NCI-H748 treated with DMSO at 0.1 percent for 48 hours (cell line): ENCODE data around the gene CCDC80.
"Not testable (repeated sequence)": the region's sequence is repeated elsewhere in the genome, so short reads cannot be mapped to it uniquely, and the experiment has no call there.

Experiments
- DNase-seq: peaks from one replicate; lab custom pipeline; 2025; lab: John Stamatoyannopoulos, UW

Gene CCDC80

DNA sequence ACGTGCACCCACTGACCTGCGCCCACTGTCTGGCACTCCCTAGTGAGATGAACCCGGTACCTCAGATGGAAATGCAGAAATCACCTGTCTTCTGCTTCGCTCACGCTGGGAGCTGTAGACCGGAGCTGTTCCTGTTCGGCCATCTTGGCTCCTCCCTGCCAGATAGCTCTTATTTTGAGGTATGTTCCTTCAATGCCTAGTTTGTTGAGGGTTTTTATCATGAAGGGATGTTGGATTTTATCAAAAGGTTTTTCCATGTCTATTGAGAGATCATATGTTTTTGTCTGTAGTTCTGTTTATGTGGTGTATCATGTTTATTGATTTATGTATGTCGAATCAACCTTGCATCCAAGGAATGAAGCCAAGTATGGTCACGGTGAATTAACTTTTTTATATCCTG lies 24.1 kb upstream of the CCDC80 start:
- DNase-seq, result not testable (repeated sequence)

DNA sequence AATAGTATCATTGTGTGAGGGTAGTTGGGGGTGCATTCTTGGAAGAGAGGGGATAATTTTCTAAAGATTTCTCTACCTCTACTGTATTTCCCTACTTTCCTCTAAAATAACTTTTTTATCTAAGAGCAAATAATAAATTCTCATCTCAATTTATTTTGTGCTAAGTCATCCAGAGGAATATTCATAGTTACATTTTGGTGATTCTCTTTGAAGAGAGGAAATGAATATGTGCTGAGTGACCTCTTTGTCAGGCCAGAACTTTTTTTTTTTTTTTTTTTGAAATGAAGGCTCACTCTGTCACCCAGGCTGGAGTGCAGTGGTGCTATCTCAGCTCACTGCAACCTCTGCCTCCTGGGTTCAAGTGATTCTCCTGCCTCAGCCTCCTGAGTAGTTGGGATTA lies 15.1 kb upstream of the CCDC80 start:
- DNase-seq, result no peak

DNA sequence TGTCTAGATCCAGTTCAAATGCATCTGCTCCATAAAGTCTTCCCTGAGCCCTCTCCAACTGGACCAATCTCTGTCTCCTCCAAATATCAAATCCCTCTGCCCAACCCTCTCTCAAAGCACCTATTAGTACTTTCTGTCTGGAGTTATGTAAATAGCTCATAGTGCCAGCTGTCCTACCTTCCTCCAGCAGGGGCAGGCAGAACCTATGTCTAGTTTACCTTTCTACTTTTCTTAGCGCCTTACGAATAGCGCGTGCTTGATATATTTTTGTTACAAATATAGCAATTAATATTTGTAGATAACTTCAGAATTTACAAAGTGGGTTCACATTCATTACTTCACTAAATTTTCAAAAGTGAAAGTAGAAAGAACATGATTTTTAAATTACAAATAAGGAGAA lies 14.0 kb upstream of the CCDC80 start:
- no peak for DNase-seq

DNA sequence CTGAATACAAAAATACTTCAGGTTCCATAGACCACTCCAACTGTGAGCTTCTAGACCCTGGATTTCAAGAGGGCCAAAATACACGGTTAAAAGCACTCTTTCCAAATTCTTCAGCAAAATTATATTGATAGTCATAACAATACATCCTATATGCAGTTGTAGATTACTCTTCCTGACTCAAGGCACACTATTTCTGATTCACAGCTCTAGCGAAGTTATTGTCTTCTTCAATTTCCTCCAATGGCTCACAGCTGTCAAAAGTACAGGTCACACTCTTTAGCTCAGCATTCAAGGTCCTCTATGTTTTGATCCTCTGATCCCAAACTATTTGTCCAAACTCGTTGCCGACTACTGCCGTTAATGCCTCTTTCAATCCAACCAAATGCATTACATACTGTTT lies 13.5 kb upstream of the CCDC80 start:
- no peak for DNase-seq

DNA sequence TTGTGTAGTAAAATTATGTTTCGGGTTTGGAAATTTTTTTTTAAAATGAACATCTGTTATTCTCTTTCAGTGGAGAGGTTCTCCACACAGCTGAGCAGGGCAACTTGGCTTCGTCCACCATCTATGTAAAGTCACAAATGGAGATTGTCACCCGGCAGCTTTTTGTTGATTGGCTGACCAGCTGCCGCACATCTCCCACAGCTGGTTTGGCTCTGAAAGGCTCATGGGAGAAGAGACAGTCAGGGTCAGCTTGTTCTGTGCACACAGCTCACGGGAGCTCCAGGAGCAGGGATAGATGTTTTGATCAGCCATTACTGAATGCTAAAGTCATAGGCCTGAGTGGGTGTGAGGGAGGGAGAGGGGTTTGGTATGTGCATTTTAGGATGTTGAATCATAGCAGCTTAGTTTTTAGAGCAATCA lies 12.9 kb upstream of the CCDC80 start:
- no peak for DNase-seq

DNA sequence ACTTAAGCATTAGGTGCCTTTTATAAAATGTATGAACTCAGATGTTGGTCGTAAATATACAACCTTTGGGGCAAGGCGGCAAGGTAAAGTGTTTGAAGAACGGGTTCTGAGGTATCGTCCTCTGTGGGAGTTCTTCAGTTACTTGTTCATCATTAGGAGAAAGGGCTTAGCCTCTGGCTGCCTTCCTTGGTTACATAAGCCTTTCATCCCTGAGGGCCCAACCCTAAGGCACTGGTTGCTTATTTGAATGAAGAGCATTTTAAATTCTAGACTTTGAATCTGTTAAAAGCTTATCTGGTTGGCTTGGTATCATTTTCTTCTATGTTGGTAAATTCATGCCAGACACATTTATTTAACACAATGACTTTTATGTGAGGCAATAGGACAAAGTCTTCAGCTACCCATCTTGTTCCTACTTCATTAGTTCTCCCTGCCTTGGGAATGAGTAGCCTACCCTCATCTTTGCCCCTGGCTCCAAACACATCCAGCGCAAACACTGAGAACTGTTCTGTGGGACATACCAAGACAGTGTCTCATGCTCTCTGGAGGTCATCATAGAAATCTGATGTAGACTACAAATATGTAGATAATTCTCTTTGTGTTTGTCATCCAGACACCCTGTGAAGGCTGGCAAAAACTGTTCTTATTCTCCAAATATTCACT lies 12.4 kb upstream of the CCDC80 start:
- no peak for DNase-seq

DNA sequence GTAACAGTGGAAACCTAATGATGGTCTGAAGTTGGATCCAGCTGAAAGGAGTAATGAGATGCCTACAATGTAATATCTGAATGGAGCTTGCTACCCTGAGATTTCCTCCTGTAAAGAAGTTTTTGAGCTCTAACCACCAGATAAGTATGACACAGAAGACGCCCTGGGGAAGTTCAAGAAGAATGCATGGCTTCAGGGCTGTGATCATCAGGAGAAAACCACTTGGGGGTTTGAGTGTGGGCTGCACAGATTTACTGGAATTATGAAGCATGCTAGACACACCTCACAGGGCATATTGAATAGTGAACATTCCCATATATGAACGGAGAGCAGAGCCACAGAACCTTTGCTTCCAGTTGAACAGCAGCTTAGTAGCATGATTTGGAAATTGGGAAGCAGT lies 10.6 kb upstream of the CCDC80 start:
- DNase-seq, result no peak

DNA sequence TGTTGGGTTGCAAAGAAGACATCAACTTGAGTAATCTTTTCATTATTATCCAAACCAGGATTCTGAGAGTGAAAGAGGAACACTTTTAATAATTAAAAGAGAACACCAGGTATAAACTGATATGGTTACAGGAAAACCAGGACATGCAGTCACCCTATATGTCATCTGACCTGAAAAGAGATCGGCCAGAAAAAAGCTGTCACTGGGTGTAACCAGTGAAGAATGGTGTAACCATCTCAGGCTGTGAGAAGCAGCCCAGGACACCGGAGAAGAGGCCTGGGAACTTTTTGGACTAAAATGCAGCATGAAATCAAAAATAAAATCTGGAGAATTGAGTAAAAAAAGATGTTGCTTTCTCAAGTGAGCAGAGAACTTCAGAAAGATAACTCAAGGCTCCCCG lies 10.1 kb upstream of the CCDC80 start:
- DNase-seq, result no peak

DNA sequence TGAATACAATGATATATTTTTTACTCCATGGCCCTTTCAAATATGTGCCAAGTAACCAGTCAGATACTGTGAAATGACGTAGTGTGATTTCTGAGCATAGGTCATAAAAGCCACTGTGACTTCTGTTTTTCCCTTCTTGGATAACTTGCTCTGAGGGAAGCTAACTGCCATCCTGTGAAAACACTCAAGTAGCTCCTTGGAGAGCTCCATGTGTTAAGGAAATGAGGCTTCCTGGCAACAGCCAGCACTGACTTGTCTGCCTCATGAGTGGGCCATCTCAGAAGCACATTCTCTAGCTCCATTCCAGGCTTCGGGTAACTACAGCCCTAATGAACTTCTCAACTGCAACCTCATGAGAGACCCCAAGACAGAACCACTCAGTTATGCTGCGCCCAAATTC lies 9.5 kb upstream of the CCDC80 start:
- DNase-seq, result no peak

DNA sequence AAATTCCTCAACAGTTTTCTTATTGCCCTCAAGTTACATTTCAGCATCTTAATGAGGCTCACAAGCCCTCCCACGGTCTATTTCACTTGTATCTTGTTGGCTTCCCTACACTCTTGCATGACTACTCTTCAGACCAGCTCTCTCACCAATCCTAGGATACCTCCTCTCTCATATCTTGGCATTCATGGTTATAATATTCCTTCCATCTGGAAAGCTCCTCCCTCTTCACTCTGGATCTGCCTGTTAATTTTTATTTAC lies 8.5 kb upstream of the CCDC80 start:
- no peak for DNase-seq

DNA sequence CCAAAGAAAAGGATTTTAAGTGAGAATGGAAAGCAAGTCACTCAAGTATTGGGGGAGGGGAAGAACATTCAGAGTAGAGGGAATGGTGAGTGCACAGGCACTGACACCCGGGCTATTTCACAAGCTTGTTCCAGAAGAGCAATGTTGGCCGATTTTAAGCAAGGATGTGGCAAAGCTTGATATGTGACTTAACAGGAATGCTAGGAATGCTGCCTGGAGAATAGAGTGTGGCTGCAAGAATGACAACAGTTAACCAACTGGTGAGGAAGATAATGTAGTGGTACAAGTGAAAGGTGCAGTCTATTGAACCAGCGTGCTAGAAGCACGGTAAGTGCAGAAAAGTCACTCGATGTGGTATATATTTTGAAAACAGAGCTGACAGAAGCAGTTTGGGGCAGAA lies 6.2 kb upstream of the CCDC80 start:
- DNase-seq, result no peak

DNA sequence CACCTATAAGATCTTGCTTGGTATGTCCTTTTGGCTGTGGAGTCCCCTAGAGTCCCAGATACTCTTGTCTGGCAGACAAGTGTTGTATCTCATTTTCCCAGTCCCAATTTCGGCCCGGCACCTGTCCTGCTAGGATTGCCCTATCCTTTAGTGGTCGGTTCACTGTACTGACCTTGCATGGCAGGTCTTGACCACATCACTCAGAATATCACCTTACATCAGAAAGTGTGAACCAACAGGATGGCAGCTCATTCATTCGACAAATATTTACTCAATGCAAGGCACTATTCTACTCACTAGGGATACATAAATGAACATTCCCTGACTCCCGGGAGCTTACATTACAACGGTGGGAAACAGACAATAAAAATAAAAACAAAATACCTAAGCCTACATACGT lies 5.7 kb upstream of the CCDC80 start:
- peak; percentile 5 for DNase-seq

DNA sequence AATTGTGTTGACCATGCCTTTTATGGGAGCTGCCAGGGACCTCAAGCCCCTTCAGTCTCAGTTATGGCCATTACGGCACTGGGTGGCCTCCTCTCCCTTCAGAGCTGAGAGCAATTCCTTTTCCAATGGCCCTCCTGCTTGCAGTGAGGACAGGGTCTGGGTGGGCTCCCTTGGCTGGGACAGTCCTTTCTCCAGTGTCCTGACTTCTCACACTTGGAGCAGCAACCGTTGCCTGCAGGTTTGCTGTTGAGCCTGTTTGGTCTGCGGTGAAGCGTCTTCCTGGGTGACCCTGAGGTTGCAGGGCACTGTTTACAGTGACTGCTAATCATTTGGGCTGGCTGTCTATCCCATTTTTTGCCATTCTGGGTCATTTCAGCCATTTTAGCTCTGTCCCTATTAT lies 3.5 kb upstream of the CCDC80 start:
- no peak for DNase-seq

DNA sequence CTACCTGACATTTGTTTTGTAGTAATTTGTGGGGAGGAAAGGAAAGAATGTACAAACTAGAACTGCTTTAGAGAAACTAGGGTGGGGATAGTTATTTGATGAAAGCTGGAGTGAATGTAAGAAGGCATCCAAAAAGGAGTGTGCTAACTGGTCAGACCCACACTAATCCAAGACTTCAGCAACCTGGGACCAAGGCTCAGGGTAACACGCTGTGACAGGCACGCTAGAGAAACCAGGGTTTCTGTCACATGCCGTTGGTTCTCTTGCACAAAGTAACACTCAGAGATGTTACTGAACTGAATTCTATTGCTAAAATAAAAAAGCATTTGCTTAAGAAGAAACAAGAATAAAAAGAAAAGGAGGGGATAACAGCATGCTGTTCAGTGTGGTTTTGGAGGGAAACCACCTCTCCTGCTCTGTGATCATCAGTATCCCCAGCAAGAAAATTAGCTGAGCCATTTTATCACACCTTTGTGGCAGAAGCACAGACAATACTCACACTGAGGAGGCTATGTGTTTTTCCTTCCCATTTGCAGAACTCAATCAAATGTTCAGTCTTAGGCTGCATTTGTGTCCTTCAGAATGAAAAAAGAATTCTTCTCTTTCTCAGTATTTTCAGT lies 2.8 kb upstream of the CCDC80 start:
- DNase-seq, result no peak

DNA sequence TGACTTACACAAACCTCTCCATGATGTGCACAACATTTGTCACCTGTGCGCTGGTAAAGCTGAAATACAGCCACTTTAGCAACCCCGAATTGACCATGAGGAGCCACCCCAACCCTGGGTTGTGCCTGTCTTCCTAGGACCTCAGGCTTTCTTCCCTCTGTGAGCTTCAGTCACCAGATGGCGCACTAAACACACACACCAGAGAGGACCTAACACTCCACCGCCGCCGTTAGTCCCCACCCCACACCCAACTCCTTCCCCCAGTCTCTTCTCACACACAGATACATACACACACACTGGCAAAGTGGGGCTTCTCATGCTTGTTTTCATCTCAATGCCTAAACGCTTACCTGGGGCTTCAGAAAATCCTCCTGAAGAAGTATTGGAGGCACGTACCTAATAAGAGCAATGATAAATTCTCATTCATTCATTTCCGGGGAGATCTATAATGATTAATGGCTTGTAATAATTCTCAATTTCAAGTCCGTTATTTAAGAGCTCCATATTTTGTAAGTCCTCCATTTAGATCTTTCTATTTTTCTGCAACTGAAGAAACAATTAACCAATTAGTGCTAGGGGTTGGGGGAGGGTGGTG lies 2.1 kb upstream of the CCDC80 start:
- DNase-seq, result peak; percentile 75

DNA sequence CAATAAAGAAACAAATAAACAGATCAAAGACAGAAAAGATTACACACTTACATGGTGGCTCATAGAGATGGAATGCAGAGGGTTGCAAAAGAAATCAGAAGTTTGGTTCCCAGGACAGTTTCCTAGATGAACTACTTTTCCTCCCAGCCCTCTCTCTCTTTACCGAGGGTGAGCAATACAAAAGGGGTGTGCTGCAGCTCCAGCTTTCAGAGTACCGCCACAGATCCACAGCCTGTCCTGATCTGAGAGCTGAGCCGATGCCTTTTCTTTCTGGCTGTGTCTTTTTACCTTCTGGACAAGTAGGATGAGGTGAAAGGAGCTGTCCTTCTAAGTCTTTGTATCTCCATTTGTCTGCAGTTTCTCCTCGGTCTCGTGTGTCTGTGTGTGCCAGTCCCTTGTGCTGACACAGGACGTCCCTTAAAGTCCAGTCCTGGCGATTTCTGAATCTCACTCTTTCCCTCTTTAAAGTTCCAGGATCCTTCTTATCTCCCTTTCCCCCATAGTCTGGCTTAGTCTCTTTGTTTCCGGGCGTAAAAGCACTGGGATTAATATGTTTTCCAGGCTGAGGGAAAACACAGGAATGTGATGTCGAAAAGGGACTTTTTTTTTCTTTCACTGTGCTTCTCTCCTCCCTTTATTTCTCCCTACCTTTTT lies 540 bp downstream of the CCDC80 start:
- no peak for DNase-seq

DNA sequence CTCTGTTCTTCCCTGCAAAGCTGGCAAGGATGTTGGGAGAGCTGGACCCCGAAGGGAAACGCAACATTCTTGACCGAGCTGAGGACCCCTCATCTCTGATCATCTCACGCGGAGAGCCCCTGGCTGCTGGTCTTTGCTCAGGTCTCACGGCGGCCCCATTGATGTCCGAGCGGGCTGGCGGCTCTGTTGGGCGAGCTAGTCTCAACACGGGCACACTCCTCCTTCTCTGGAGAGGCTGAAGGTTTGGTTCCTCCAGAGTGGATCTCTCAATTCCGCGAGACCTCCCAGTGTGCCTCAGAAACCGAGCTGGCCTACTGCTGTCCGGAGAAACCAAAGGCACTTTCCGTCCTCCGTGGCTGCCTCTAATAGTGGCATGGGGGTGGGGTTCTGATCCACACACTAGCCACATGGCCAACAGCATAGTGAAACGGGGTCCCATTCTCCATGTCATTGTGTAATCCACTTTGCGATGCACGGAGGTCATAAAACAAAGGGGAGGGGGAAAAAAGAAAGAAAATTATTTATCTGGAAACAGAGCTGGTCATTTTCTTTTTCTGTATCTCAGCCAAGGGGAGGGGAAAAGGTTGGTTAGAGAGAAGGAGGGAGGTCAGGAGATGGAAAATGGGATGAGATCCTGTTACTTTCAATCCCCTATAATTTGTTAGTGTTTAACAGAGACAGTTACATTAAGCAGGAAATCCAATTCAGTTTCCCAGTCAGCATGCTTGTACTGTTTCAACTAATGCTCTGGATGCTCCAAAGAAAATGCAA lies 1.3 kb downstream of the CCDC80 start:
- DNase-seq, result no peak

DNA sequence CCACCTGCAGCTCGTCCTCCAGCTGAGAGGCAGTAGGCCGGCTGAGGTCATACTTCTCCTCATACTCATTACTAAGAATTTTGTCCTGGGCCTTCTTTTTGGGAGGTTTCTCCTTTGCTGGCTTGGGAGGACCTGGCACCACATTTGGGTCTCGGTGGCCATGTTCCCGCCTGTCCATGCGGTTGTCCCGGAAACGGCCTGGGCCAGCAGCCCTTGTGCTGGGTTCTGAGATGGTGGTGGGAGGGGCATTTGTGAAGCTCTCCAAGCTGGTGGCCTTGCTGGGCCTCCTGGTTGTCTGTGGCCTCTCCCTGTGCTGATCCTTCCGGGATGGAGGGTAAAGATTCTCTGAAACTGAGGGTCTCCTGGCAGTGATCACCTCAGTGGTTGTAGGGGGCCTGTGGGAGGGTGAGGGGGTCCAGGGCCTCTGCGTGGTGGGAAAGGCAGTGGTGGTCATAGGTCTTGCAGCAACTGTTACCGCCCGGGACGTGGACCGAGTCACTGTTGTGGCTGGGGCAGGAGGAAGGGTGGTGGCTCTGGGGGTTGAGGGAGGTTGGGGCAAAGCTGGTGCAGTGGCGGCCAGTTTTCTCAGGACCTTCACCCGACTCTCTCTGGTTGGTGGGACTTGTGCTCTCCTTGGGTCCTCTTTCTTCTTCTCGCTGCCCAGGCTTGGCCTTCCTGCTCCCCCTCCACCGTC lies 2.5 kb downstream of the CCDC80 start:
- DNase-seq, result no peak

DNA sequence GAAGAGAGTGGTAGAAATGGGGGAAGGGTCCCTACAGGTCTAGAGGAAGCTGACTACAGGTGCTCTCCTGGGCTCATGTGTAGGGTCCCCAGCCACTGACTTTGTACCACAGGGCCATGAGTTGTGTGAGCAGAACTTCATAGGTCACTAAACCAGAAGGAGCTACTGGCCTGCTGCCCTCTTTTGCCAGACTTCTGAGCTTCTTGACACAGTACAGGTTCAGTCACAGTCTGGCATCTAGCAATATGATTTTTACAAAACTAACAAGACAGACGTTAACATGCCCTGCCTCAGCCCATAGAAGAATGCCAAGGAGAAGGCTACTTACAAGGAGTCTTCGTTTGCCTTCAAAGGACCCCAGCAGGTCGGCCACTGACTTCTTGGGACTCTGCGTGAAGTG lies 3.2 kb downstream of the CCDC80 start:
- DNase-seq, result no peak

DNA sequence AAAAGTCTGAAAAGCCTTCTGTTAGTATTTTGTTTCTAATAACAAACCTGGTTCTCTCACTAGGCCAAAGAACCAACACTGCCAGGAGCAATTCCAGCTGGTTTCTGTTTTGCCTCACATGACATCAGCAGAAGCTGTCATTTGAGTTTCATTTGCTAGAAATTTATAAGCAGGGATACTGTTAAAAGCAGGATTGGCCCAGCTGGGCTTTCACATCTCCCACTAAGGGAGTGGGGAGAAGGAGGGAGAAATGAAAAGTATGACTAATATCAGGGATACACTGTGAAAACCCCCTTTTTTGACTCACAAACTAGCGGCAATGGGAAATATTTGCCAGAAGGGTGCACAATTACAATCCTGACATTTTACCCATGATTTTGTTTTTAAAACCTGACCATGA lies 5.3 kb downstream of the CCDC80 start:
- no peak for DNase-seq

DNA sequence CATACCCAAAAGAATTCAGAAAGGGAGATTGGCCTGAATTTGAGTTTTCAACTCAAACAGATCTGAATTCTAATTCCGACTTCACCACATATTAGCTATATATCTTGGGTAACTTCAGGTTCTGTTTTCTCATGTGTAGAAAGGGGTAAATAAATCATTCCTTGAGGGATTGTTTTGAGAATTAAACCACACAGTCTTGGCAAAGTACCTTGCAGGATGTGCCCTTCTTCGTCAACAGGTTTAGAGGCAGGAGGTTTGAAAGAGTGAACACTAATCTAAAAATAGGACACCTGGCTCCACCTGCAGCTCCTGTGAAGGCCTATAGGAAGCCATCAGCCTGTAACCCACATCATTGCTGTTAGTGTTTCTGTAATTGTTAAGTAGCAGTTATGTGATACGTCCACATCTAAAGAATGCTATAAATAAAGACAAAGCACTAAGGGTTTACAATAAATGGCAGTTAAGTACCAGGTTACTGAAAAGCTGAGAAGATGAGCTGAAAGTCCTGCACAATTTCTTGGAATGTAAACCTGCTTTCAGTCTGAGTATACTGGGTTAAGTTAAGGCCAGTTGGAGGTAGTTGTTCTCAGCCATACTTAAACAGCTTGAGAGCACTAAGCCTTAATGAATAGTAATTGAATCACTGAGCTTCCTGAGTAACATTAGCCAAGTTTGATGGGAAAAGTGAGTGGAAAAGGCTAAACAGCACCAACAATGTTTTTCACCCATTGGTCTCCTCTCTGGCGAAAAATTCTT lies 6.0 kb downstream of the CCDC80 start:
- DNase-seq, result no peak

DNA sequence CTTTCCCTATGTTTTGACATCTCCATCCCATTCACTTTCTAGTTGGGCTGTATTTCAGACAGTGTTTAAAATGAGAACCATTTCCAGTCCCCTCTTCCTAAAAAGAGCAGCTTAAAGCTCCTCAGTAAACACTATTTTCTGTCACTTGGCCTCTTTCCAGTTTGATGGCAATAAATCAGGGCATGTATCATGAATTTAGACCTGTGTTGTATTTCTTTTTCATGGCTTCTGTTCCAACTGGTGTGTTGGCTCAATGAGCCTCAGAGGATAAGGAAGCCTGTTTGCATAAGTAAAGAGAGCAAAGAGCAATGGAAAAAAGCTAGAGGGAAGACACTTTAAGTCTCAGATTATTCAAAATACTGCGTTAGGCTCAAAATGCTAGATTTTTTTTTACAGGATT lies 7.2 kb downstream of the CCDC80 start:
- DNase-seq, result no peak
